Stimulated activated CD4-positive, alpha-beta T cell treated with anti-CD3 and anti-CD28 coated beads, TNF-alpha, amount 100 ng/mL, for 24 hours (primary cell): Measurements from ENCODE around the gene TNFRSF1A.

Experiments
- DNase-seq, 3 experiments: peaks; one replicate each; pipeline ENCODE4 v3.0.0-alpha.2; 2020; ENCODE audit warnings: low read depth in 3 of 3

Gene TNFRSF1A

GRCh38 chr12:6341417-6342139 lies at the start of gene TNFRSF1A:
TSS of gene TNFRSF1A (minus strand) at chr12:6342076. CDS start at chr12:6341814, 262 bp downstream.
- peak in 2 of 3 experiments; percentile 19 to 59 for DNase-seq

- DNase-seq = no peak
Observed at GRCh38 chr12:6391013-6391412, 49.1 kb upstream of the TNFRSF1A start.

GRCh38 chr12:6390084-6390799 lies 48.4 kb upstream of the TNFRSF1A start:
- DNase-seq = no peak

GRCh38 chr12:6387541-6387940 lies 45.7 kb upstream of the TNFRSF1A start:
- DNase-seq = no peak

GRCh38 chr12:6386491-6386890 lies 44.6 kb upstream of the TNFRSF1A start:
- DNase-seq = no peak

- DNase-seq = no peak
Observed at GRCh38 chr12:6386038-6386437, 44.2 kb upstream of the TNFRSF1A start.

- no peak for DNase-seq
Observed at GRCh38 chr12:6384499-6385436, 42.9 kb upstream of the TNFRSF1A start.

- DNase-seq = no peak
Observed at GRCh38 chr12:6383572-6384498, 42.0 kb upstream of the TNFRSF1A start, which contains the start of gene LTBR. TSS of gene LTBR (plus strand) at chr12:6384162. CDS start at chr12:6384359, 197 bp downstream.

- no peak for DNase-seq
Observed at GRCh38 chr12:6382982-6383381, 41.1 kb upstream of the TNFRSF1A start.

GRCh38 chr12:6382371-6382770 lies 40.5 kb upstream of the TNFRSF1A start:
- DNase-seq = no peak

GRCh38 chr12:6380141-6381121 lies 38.6 kb upstream of the TNFRSF1A start:
- DNase-seq = no peak

- DNase-seq = no peak
Observed at GRCh38 chr12:6378709-6379472, 37.0 kb upstream of the TNFRSF1A start.

- DNase-seq = no peak
Observed at GRCh38 chr12:6377667-6377994, 35.8 kb upstream of the TNFRSF1A start.

GRCh38 chr12:6376870-6377666 lies 35.2 kb upstream of the TNFRSF1A start:
- no peak for DNase-seq

- DNase-seq = no peak
Observed at GRCh38 chr12:6376079-6376869, 34.4 kb upstream of the TNFRSF1A start.

- no peak for DNase-seq
Observed at GRCh38 chr12:6375269-6376078, 33.6 kb upstream of the TNFRSF1A start, which contains the start of gene SCNN1A. TSS of gene SCNN1A (minus strand) at chr12:6375563. CDS start at chr12:6374783, 780 bp downstream.
